ENCODE data around the gene SMOC2. TPM values are rescaled to one million over a fixed set of nuclear protein-coding genes. Genes with fewer than 3 reads are reported as not detected.

Gene SMOC2
- polyA plus RNA-seq, 1 of the 3 experiments (the other 2 are of a cell fraction): not detected

GRCh38 chr6:168634541-168635328, 193.8 kb downstream of the SMOC2 start:
- Histone ChIP-seq H3K4me3 (ENCODE audit: low read depth in 2 of 2, low read length in 1 of 2) (no peak overlapping the region), H3K27me3 (ENCODE audit: insufficient read depth) (no peaks in the 10 kb centered on the region), H3K79me2 (ENCODE audit: insufficient read depth) (no peaks in the 10 kb centered on the region), H3K9me2 (no peaks in the 10 kb centered on the region), H2AFZ (ENCODE audit: low read depth) (no peak overlapping the region), H3F3A (replicated peaks; ENCODE audit: insufficient read depth) (no peaks in the 10 kb centered on the region), H3K9ac (no peak overlapping the region), H3K4me2 (no peak overlapping the region), H3K27ac (ENCODE audit: low read depth in 2 of 2, low read length in 1 of 2) (no peak overlapping the region), H3K9me3 (no peaks in the 10 kb centered on the region), H3K36me3 (replicated peaks in 1 of 2; ENCODE audit: control insufficient read depth in 1 of 2, insufficient read depth in 2 of 2, low read length in 1 of 2) (no peaks in the 10 kb centered on the region), H4K20me1 (ENCODE audit: insufficient read depth) (no peaks in the 10 kb centered on the region), H3K4me1 (ENCODE audit: control insufficient read depth in 1 of 2, insufficient read depth in 2 of 2, low read depth in 1 of 2, low read length in 1 of 2) (peaks cover 0 to 23% of the 10 kb centered on the region in 2 experiments; a peak in 1 of 4 replicates)
- WGBS (ENCODE audit: low lambda C conversion rate): 59% methylated on average over 10 of the region's 10 CpGs
- CTCF ChIA-PET: interaction anchor here (1.2 to 1.3 kb wide), 2 partner anchors 79 to 183 kb away, joined by 3 to 5 read pairs; no protein-coding TSS in a partner anchor
- DNase-seq: no peak
- POLR2A ChIA-PET: no interaction called here
- TF ChIP-seq MXI1 (IDR thresholded peaks at IDR 0.05; ENCODE audit: low read depth, low read length) (no peak), TCF12 (IDR thresholded peaks at IDR 0.05) (no peak), SMC3 (IDR thresholded peaks at IDR 0.05; ENCODE audit: low read depth, low read length) (no peak), RXRA (IDR thresholded peaks at IDR 0.05; ENCODE audit: borderline replicate concordance, low read depth) (no peak), RCOR1 (IDR thresholded peaks at IDR 0.05; ENCODE audit: low read length) (no peak), RAD21 (IDR thresholded peaks at IDR 0.05; ENCODE audit: low read length) (no peak), NFIC (IDR thresholded peaks at IDR 0.05; ENCODE audit: borderline replicate concordance) (no peak), RFX5 (IDR thresholded peaks at IDR 0.05; ENCODE audit: low read length) (no peak), JUND (IDR thresholded peaks at IDR 0.05) (no peak), ELF1 (IDR thresholded peaks at IDR 0.05) (no peak)
- TF ChIP-seq, protein P1, sequence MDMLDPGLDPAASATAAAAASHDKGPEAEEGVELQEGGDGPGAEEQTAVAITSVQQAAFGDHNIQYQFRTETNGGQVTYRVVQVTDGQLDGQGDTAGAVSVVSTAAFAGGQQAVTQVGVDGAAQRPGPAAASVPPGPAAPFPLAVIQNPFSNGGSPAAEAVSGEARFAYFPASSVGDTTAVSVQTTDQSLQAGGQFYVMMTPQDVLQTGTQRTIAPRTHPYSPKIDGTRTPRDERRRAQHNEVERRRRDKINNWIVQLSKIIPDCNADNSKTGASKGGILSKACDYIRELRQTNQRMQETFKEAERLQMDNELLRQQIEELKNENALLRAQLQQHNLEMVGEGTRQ (IDR thresholded peaks at IDR 0.05; ENCODE audit: borderline replicate concordance, low read depth, low read length): no peak
- TF ChIP-seq, protein P2, sequence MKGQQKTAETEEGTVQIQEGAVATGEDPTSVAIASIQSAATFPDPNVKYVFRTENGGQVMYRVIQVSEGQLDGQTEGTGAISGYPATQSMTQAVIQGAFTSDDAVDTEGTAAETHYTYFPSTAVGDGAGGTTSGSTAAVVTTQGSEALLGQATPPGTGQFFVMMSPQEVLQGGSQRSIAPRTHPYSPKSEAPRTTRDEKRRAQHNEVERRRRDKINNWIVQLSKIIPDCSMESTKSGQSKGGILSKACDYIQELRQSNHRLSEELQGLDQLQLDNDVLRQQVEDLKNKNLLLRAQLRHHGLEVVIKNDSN (IDR thresholded peaks at IDR 0.05; ENCODE audit: borderline replicate concordance, low read depth): no peak
- TF ChIP-seq, protein P3, sequence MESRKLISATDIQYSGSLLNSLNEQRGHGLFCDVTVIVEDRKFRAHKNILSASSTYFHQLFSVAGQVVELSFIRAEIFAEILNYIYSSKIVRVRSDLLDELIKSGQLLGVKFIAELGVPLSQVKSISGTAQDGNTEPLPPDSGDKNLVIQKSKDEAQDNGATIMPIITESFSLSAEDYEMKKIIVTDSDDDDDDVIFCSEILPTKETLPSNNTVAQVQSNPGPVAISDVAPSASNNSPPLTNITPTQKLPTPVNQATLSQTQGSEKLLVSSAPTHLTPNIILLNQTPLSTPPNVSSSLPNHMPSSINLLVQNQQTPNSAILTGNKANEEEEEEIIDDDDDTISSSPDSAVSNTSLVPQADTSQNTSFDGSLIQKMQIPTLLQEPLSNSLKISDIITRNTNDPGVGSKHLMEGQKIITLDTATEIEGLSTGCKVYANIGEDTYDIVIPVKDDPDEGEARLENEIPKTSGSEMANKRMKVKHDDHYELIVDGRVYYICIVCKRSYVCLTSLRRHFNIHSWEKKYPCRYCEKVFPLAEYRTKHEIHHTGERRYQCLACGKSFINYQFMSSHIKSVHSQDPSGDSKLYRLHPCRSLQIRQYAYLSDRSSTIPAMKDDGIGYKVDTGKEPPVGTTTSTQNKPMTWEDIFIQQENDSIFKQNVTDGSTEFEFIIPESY (IDR thresholded peaks at IDR 0.05; ENCODE audit: borderline replicate concordance, low read depth): no peak
